ENCODE measurements around the gene MAP3K7.

DNA sequence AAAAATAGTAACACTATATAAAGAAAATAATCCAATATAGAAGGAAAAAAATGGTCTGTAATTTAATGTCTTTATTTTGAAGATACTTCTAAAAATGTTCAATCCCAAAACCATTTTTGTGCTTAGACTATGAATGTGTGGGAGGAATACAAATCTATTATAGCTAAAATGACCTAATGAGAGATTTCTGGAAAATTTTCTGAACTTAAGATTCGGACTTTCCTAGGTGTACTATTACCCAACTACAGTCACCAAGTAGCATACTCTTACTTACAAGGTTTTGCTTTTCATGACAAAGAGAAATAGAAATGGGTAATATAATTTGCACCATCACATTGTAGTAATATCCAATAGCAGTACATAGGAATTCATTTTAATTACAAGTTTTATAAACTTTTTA, 29.9 kb downstream of the MAP3K7 start:
- TF ChIP-seq, protein P1, sequence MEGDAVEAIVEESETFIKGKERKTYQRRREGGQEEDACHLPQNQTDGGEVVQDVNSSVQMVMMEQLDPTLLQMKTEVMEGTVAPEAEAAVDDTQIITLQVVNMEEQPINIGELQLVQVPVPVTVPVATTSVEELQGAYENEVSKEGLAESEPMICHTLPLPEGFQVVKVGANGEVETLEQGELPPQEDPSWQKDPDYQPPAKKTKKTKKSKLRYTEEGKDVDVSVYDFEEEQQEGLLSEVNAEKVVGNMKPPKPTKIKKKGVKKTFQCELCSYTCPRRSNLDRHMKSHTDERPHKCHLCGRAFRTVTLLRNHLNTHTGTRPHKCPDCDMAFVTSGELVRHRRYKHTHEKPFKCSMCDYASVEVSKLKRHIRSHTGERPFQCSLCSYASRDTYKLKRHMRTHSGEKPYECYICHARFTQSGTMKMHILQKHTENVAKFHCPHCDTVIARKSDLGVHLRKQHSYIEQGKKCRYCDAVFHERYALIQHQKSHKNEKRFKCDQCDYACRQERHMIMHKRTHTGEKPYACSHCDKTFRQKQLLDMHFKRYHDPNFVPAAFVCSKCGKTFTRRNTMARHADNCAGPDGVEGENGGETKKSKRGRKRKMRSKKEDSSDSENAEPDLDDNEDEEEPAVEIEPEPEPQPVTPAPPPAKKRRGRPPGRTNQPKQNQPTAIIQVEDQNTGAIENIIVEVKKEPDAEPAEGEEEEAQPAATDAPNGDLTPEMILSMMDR (IDR thresholded peaks at IDR 0.05; ENCODE audit: low read length) = no peak
- no peak for TF ChIP-seq EZH2 (optimal IDR thresholded peaks at IDR 0.05; ENCODE audit: low read depth, low read length)

All from MM.1S (cell line).